ENCODE measurements around the gene MRPS10.
"Not testable (repeated sequence)": the region's sequence is repeated elsewhere in the genome, so short reads cannot be mapped to it uniquely, and the experiment has no call there.

Gene MRPS10

GRCh38 chr6:42239333-42239732 is 21.7 kb upstream of the MRPS10 start:
- DNase-seq (ENCODE audit: low read depth) = no peak

- no peak for DNase-seq (ENCODE audit: low read depth)
Observed at GRCh38 chr6:42237857-42238256, 20.2 kb upstream of the MRPS10 start.

GRCh38 chr6:42236682-42237473 is 19.2 kb upstream of the MRPS10 start:
- DNase-seq (ENCODE audit: low read depth) = no peak

GRCh38 chr6:42236030-42236429 is 18.4 kb upstream of the MRPS10 start:
- no peak for DNase-seq (ENCODE audit: low read depth)

- no peak for DNase-seq (ENCODE audit: low read depth)
Observed at GRCh38 chr6:42232035-42232434, 14.4 kb upstream of the MRPS10 start.

- DNase-seq (ENCODE audit: low read depth) = no peak
Observed at GRCh38 chr6:42230345-42231321, 13.0 kb upstream of the MRPS10 start.

GRCh38 chr6:42229506-42230119 is 12.0 kb upstream of the MRPS10 start:
- DNase-seq (ENCODE audit: low read depth) = no peak

- no peak for DNase-seq (ENCODE audit: low read depth)
Observed at GRCh38 chr6:42228305-42228704, 10.6 kb upstream of the MRPS10 start.

- no peak for DNase-seq (ENCODE audit: low read depth)
Observed at GRCh38 chr6:42227173-42227850, 9.7 kb upstream of the MRPS10 start.

GRCh38 chr6:42226645-42227143 is 9.0 kb upstream of the MRPS10 start:
- DNase-seq (ENCODE audit: low read depth) = no peak

GRCh38 chr6:42226161-42226611 is 8.5 kb upstream of the MRPS10 start:
- DNase-seq (ENCODE audit: low read depth) = no peak

- no peak for DNase-seq (ENCODE audit: low read depth)
Observed at GRCh38 chr6:42225419-42225818, 7.8 kb upstream of the MRPS10 start.

GRCh38 chr6:42225029-42225339 is 7.3 kb upstream of the MRPS10 start:
- DNase-seq (ENCODE audit: low read depth) = no peak

- DNase-seq (ENCODE audit: low read depth) = peak; percentile 38
Observed at GRCh38 chr6:42224222-42225028, 6.8 kb upstream of the MRPS10 start.

GRCh38 chr6:42222448-42222847 is 4.8 kb upstream of the MRPS10 start:
- DNase-seq (ENCODE audit: low read depth) = no peak

GRCh38 chr6:42221546-42221945 is 3.9 kb upstream of the MRPS10 start:
- DNase-seq (ENCODE audit: low read depth) = no peak

- DNase-seq (ENCODE audit: low read depth) = no peak
Observed at GRCh38 chr6:42220807-42221206, 3.1 kb upstream of the MRPS10 start.

- no peak for DNase-seq (ENCODE audit: low read depth)
Observed at GRCh38 chr6:42217157-42217518, 523 bp downstream of the MRPS10 start.

GRCh38 chr6:42216495-42216894 is 1.2 kb downstream of the MRPS10 start:
- DNase-seq (ENCODE audit: low read depth) = not testable (repeated sequence)

- no peak for DNase-seq (ENCODE audit: low read depth)
Observed at GRCh38 chr6:42212442-42212841, 5.2 kb downstream of the MRPS10 start.

- DNase-seq (ENCODE audit: low read depth) = no peak
Observed at GRCh38 chr6:42211726-42212125, 5.9 kb downstream of the MRPS10 start.

All from fibroblast of gingiva (primary cell).